Mesothelial cell of epicardium (in vitro differentiated cells): ENCODE data around the gene CDH11. TPM values are rescaled to one million over a fixed set of nuclear protein-coding genes. Genes with fewer than 3 reads are reported as not detected.

Source experiments
- DNase-seq, 2 experiments: peaks; one replicate each; pipeline ENCODE4 v3.0.0; 2021; ENCODE audit warnings: low spot score in 2 of 2; ENCODE audit not compliant: unreplicated experiment in 2 of 2
- H3K27ac Mint-ChIP-seq: 2 replicates; pipeline ENCODE4 v1.8.0; 2021; ENCODE audit warnings: mixed read lengths
- H3K27me3 Mint-ChIP-seq: 2 replicates; pipeline ENCODE4 v1.8.0; 2021; ENCODE audit warnings: low read depth, mixed read lengths
- H3K36me3 Mint-ChIP-seq: 2 replicates; pipeline ENCODE4 v1.8.0; 2021; ENCODE audit warnings: mixed read lengths
- H3K4me1 Mint-ChIP-seq: 2 replicates; pipeline ENCODE4 v1.8.0; 2021; ENCODE audit warnings: mixed read lengths
- H3K4me3 Mint-ChIP-seq: 2 replicates; pipeline ENCODE4 v1.8.0; 2021; ENCODE audit warnings: mild to moderate bottlenecking, moderate library complexity, mixed read lengths
- H3K9me3 Mint-ChIP-seq: 2 replicates; pipeline ENCODE4 v1.8.0; 2021; ENCODE audit warnings: mixed read lengths
- CTCF ChIP-seq: fragments of 200-600 bp; sonication (generic); IDR thresholded peaks from one replicate; pipeline ENCODE4 v1.5.0; 2021; ENCODE audit warnings: antibody characterized with exemption; ENCODE audit not compliant: unreplicated experiment
- total RNA-seq: library from RNA; stranded (reverse); gene quantifications from 3 replicates; pipeline ENCODE4 v1.2.1, GENCODE V29; 2021

CDH11 gene
- total RNA-seq, 1 donor from 2014 or later = 376 TPM

GRCh38 chr16:64950731-64951130 lies 171.1 kb downstream of the CDH11 start:
- no peak for DNase-seq
- Mint-ChIP-seq H3K27me3 (no peaks in the 10 kb centered on the region), H3K4me1 (peaks cover 6% of the 10 kb centered on the region), H3K4me3 (no peak overlapping the region), H3K27ac (no peak overlapping the region), H3K36me3 (peaks cover 2% of the 10 kb centered on the region), H3K9me3 (no peaks in the 10 kb centered on the region)
- TF ChIP-seq CTCF = no peak

- H3K4me1 Mint-ChIP-seq = peaks cover 6% of the 10 kb centered on the region
These were observed 171.6 kb downstream of the CDH11 start for GRCh38 chr16:64950262-64950661.

GRCh38 chr16:64948056-64948455 lies 173.8 kb downstream of the CDH11 start:
- no peaks in the 10 kb centered on the region for H3K9me3 Mint-ChIP-seq
- TF ChIP-seq CTCF = no peak
- no peak for DNase-seq
- peaks cover 2% of the 10 kb centered on the region for H3K36me3 Mint-ChIP-seq
- no peaks in the 10 kb centered on the region for H3K27me3 Mint-ChIP-seq
- H3K4me3 Mint-ChIP-seq = no peak overlapping the region
- peaks cover 6% of the 10 kb centered on the region for H3K4me1 Mint-ChIP-seq
- no peak overlapping the region for H3K27ac Mint-ChIP-seq

More at GRCh38 chr16:64950262-64950661, 171.6 kb downstream of the CDH11 start:
- Mint-ChIP-seq H3K27me3 (no peaks in the 10 kb centered on the region), H3K36me3 (peaks cover 2% of the 10 kb centered on the region), H3K9me3 (no peaks in the 10 kb centered on the region), H3K27ac (no peak overlapping the region), H3K4me3 (no peak overlapping the region)
- TF ChIP-seq CTCF = no peak
- no peak for DNase-seq

GRCh38 chr16:64947651-64948050 lies 174.2 kb downstream of the CDH11 start:
- Mint-ChIP-seq H3K9me3 (no peaks in the 10 kb centered on the region), H3K27me3 (no peaks in the 10 kb centered on the region), H3K36me3 (peaks cover 2% of the 10 kb centered on the region), H3K4me1 (peaks cover 6% of the 10 kb centered on the region), H3K27ac (no peak overlapping the region), H3K4me3 (no peak overlapping the region)
- TF ChIP-seq CTCF = no peak
- DNase-seq = no peak

- H3K36me3 Mint-ChIP-seq = no peaks in the 10 kb centered on the region
- H3K27ac Mint-ChIP-seq = no peak overlapping the region
- no peak for TF ChIP-seq CTCF
- H3K4me1 Mint-ChIP-seq = peaks cover 5% of the 10 kb centered on the region
- DNase-seq = no peak
- H3K4me3 Mint-ChIP-seq = no peak overlapping the region
- peaks cover 10% of the 10 kb centered on the region for H3K9me3 Mint-ChIP-seq
- H3K27me3 Mint-ChIP-seq = peaks cover 7% of the 10 kb centered on the region
These were observed 188.0 kb downstream of the CDH11 start for GRCh38 chr16:64933885-64934284.

GRCh38 chr16:64926476-64926875 lies 195.4 kb downstream of the CDH11 start:
- TF ChIP-seq CTCF = no peak
- Mint-ChIP-seq H3K4me1 (no peaks in the 10 kb centered on the region), H3K4me3 (no peak overlapping the region), H3K27me3 (peaks cover 11% of the 10 kb centered on the region), H3K27ac (no peak overlapping the region), H3K9me3 (peaks cover 31% of the 10 kb centered on the region), H3K36me3 (peaks cover 9% of the 10 kb centered on the region)
- no peak for DNase-seq
